M059J (cell line): ENCODE results near the gene SSU72. TPM values are rescaled to one million over a fixed set of nuclear protein-coding genes. Genes with fewer than 3 reads are reported as not detected.
"Not testable (repeated sequence)": the region's sequence is repeated elsewhere in the genome, so short reads cannot be mapped to it uniquely, and the experiment has no call there.

Experiments used
- DNase-seq: peaks from one replicate; pipeline ENCODE4 v3.0.0-alpha.2; 2012; ENCODE audit warnings: low read depth
- total RNA-seq: library from RNA; depleted of rRNA; stranded (reverse); fragments of >200 nt; shearing (Covaris generic); gene quantifications from 2 replicates; pipeline ENCODE4 v1.2.3, GENCODE V29; 2014

Gene SSU72
- total RNA-seq, 1 experiment from 2014 or later = 96.9 TPM

- no peak for DNase-seq
These were observed 46.1 kb downstream of the SSU72 start for GRCh38 chr1:1528301-1529267.

DNA sequence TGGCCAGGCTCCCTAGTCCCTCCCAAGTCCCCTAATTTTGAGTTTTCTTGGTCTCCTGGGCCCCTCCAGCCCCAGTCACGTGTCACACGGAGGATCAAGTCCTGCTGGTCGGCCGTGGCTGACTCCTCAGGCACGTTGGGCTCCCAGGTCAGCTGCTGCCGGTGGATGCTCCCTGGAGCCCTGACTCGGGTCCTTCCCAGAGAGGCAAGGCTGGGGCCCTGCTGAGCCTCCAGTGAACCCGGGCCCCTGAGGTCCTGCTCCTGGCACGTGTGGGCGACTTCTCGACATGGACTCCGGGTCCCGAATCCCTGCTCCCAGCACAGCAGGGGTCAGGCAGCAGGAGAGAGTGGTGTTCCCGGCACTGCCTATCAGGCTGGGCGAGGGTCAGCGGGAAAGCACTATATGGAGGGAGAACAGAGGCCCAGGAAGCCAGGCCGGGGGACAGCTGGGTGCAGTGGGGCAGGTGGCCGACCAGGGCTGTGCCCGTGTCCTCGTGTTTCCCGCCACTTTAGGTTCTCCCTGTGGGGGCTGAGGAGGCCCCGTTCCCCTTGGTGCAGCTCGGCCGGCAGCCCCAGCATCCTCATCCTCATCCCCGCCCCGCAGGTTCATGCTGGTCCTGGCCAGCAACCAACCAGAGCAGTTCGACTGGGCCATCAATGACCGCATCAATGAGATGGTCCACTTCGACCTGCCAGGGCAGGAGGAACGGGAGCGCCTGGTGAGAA is 47.4 kb downstream of the SSU72 start:
- DNase-seq = no peak

GRCh38 chr1:1526476-1526875 is 48.2 kb downstream of the SSU72 start:
- DNase-seq = not testable (repeated sequence)

DNA sequence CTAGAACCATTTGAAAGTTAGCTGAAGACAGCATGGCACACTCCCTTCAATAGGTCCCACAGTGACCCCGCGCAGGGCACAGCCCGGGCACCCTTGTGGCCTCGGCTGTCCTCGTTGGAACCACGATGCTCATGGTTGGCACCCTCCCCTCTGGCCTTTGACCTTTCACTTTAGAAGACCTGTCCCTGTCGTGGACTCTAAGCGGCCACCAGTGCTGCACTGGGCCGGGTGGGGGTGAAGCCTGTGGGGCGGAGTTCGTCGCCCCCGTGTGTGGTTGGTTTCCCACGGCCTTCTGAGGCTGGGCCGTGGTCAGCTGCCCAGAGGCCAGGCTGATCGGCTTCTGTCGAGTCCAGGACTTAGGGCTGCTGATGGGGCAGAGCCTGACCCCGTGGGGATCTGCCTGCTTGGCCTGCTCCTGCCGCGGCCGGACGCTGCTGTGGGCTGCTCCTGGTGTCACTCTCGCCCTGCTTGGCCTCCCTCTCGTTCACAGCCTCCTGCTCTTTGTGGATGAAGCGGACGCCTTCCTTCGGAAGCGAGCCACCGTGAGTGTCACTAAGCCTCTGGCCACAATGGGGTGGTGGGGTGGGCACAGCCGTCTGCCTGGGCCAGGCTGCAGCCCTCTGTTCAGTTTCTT is 49.8 kb downstream of the SSU72 start:
- not testable (repeated sequence) for DNase-seq

- DNase-seq = not testable (repeated sequence)
These were observed 51.0 kb downstream of the SSU72 start for GRCh38 chr1:1523651-1524050.

GRCh38 chr1:1523226-1523625 is 51.4 kb downstream of the SSU72 start:
- not testable (repeated sequence) for DNase-seq

GRCh38 chr1:1522536-1522935 is 52.1 kb downstream of the SSU72 start:
- DNase-seq = not testable (repeated sequence)

DNA sequence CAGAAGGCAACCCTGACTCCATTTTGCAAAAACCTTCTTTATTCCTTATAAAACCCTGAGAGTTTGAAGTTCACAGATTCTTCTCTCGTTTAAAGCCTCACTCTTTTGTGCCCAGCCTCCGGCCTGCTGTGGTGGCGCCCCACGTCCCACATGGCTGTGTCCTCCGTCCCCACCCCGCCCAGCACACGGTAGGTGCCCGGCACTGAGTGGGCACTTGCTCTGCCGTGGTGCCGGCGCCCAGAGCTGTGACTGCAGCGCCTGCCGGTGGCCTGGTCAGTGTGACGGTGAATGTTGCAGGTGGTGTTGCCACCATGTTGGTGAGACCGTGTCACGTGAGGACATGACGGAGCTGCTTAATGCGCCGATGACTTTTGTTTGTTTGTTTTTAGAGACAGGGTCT is 53.3 kb downstream of the SSU72 start:
- no peak for DNase-seq

DNA sequence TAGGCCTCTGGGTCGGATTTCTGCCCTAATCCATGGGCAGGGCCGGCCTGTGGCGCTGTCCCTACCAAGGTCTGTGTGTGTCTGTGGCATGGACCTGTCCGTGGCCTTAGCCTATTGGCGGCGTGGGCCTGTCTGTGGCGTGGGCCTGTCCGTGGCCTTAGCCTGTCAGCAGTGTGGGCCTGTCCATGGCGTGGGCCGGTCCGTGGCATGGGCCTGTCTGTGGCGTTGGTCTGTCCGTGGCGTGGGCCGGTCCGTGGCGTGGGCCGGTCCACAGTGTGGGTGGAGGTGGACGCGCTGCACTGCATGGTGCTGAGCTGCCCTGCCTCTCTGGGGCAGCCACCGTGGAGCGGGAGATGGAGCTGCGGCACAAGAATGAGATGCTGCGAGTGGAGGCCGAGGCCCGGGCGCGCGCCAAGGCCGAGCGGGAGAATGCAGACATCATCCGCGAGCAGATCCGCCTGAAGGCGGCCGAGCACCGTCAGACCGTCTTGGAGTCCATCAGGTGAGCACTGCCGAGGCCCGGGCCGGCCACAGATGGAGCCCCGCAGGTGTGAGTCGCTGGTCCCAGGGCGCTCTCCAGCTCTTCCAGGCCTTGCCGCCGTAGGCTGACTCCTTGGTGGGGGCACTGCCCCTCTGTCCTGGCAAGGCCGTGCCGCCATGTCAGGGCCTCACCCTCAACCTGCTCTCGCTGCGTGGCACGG is 54.7 kb downstream of the SSU72 start:
- not testable (repeated sequence) for DNase-seq

GRCh38 chr1:1518621-1519007 is 56.0 kb downstream of the SSU72 start:
- not testable (repeated sequence) for DNase-seq

- DNase-seq = no peak
These were observed 56.6 kb downstream of the SSU72 start for GRCh38 chr1:1517973-1518620.

DNA sequence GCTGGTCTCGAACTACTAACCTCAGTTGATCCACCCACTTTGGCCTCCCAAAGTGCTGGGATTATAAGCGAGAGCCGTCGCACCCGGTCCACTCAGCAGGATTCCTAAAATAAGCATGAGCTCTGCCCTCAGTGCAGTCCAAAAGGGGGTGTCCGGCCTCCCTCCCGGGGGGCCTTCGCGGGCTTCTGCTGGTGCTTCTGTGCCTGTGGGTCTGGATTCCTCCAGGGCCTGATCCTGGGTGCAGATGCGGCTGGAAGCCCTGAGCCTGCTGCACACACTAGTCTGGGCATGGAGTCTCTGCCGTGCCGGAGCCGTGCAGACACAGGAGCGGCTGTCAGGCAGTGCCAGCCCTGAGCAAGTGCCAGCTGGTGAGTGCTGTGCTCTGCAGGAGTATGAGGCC is 57.7 kb downstream of the SSU72 start:
- DNase-seq = not testable (repeated sequence)

- not testable (repeated sequence) for DNase-seq
These were observed 60.3 kb downstream of the SSU72 start for GRCh38 chr1:1514376-1514775.

DNA sequence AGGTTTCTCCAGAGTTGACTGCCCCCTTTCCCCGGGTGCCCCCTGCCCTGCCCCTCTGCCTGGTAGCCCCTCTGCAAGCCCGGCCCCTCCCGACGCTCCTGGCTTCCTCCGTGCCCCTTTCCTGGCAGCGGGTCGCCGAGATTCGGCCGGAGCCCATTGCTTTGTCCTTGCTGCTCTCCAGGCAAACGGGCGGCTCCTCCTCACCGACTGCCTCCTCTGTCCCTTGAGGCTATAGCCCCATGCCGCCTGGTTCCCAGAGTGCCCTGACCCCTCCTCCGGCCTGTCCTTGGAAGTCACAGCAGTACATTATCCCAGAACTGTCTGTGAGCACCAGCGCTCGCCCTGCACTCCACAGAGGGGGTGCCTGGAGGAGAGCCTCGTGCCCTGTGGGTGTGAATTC is 61.0 kb downstream of the SSU72 start:
- not testable (repeated sequence) for DNase-seq

GRCh38 chr1:1512425-1512824 is 62.2 kb downstream of the SSU72 start:
- not testable (repeated sequence) for DNase-seq

DNA sequence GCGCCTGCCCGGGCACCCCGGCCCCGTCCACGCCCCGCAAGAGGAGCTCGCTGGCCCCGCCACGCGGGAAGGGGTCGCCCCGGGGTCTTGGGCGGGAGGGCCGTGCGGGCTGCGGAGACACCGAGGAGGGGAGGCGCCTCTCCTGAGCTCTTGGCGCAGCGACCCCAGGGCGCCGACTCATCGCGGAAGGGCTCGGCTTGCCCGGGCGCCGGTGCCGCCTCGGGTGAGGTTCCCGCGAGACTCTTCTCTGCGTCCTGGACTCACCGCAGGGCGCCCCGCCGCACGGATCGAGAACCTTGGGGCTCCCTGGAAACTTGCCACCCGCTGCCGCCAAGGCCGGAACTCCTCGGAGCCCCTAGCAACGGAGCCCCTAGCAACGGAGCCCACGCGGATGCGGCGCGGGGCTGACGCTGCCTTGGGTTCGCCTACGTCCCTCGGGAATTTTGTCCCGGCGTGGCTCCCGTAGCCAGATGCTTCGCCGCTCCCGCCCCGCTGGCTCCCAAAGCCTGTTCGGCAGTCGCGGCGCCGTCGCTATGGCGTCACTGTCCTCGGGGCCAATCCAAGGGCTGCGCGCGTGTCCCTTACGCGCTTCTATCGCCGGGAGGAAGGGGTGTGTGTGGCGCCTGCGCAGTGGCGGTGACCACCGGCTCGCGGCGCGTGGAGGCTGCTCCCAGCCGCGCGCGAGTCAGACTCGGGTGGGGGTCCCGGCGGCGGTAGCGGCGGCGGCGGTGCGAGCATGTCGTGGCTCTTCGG is 63.0 kb downstream of the SSU72 start, which contains the start of gene ATAD3A:
Gene ATAD3A (plus strand): TSS at position 630 of the 753 bp plus-strand sequence. CDS start 107 bp downstream, at position 737.
- peak; percentile 97 for DNase-seq

- DNase-seq = peak; percentile 20
These were observed 63.6 kb downstream of the SSU72 start for GRCh38 chr1:1510912-1511532.

DNA sequence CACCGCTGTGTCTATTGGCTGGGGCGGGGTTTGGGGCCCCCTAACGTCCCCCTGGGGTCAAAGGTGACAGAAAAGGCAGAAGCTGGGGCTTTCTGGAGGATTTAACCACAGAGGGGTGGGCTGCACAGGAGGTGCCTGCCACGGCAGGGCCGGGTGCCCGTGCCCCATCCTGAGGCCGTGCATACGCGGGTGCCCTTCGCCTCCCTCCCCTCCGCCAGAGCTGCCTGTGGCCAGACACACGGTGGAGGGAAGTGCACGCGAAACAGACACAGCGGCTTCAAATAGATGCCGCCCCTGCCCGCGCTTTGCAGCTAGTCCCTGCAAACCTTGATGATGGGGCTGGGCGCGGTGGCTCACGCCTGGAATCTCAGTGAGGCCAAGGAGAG is 65.2 kb downstream of the SSU72 start:
- not testable (repeated sequence) for DNase-seq

- not testable (repeated sequence) for DNase-seq
These were observed 65.7 kb downstream of the SSU72 start for GRCh38 chr1:1508775-1509464.
